A673 (cell line): ENCODE results near the gene ZNF367.

ENCODE experiments used
- CTCF ChIP-seq: fragments of 300-800, 200-600 bp; sonication (generic); conservative IDR thresholded peaks from 2 replicates; pipeline ENCODE4 v1.5.1; 2017; ENCODE audit warnings: low read depth, mild to moderate bottlenecking, antibody characterized with exemption, low read length, moderate library complexity, mixed read lengths
- EZH2 ChIP-seq: fragments of 200-600 bp; sonication (generic); IDR thresholded peaks from 2 replicates; pipeline ENCODE4 v1.6.1; 2017; ENCODE audit warnings: borderline replicate concordance, low read depth, mild to moderate bottlenecking, mixed read lengths, antibody characterized with exemption, low read length; ENCODE audit not compliant: poor library complexity, severe bottlenecking

GRCh38 chr9:96361668-96362067 is 56.5 kb downstream of the ZNF367 start:
- TF ChIP-seq CTCF (no peak), EZH2 (no peak)
